Motor neuron (in vitro differentiated cells): ENCODE results near the gene MTFR2. TPM values are rescaled to one million over a fixed set of nuclear protein-coding genes. Genes with fewer than 3 reads are reported as not detected.
"Not testable (repeated sequence)": the region's sequence is repeated elsewhere in the genome, so short reads cannot be mapped to it uniquely, and the experiment has no call there.

ENCODE experiments used
- ATAC-seq, 8 experiments: fragments of 200-7000 bp; cut with Tn5 transposase; replicated peaks in 6 of 8; 2 replicates each; pipeline ENCODE4 v1.8.0; 2021; ENCODE audit warnings: mild to moderate bottlenecking in 8 of 8, moderate library complexity in 8 of 8
- H3K27ac ChIP-seq, 2 donors: fragments of 250-450 bp; sonication (Bioruptor Pico); 2 replicates each; pipeline ENCODE4 v1.9.0; 2021; ENCODE audit warnings: antibody characterized with exemption in 2 of 2, mild to moderate bottlenecking in 2 of 2, moderate library complexity in 1 of 2
- H3K4me1 ChIP-seq, 2 donors: fragments of 250-450 bp; sonication (Bioruptor Pico); replicated peaks in 1 of 2; 2 replicates each; pipeline ENCODE4 v1.6.1; 2021; ENCODE audit warnings: antibody characterized with exemption in 2 of 2, mild to moderate bottlenecking in 2 of 2, moderate library complexity in 1 of 2
- H3K4me3 ChIP-seq, 5 donors: fragments of 250-450 bp; sonication (Bioruptor Pico); 2 replicates each; pipeline ENCODE4 v1.9.0; 2021; ENCODE audit warnings: antibody characterized with exemption in 5 of 5, mild to moderate bottlenecking in 5 of 5, moderate library complexity in 4 of 5
- WGBS, 10 experiments: fragments of 450-650 bp; shearing (Covaris generic); methylation state at CpG; one replicate each; pipeline ENCODE4 v1.0.0; 2022; 5-methylcytosine and 5-hydroxymethylcytosine counted together
- in situ Hi-C, 9 experiments: fragments of 400-800 bp; cut with MboI; loops; one replicate each; pipeline ENCODE4 v1.15.0; 2021; ENCODE audit warnings: low sequenced_read_pairs in 9 of 9, low pct_unique_long_range_greater_than_20kb in 2 of 9; ENCODE audit not compliant: unreplicated experiment in 9 of 9
- total RNA-seq, 8 experiments: library from RNA; unstranded; fragments of 300-600 nt; gene quantifications; 2 replicates each; pipeline versions ENCODE4 v1.2.3 to v1.2.4, GENCODE V29; 2022

The MTFR2 gene
- total RNA-seq, 8 experiments from 2014 or later: 0.54 to 9.3 (median 2.3) TPM

DNA sequence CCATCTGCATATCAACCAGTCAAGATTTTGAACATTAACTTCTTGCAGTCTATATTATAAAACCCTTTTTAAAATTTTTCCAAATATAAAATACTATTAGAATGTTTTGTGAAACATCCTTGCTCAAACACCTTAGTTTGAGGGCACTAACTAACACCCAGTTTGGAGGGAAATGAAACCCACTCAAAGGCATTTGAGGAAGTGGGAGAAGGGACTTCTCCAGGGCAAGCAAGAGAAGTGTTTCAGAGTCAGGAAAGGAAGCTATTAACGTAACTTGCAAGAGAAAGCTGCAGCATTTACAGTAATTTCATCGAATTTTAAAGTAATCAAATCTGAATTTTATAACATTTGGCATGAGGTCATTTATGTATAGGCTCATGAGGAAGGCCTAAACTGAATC is 21.3 kb downstream of the MTFR2 start:
- no peak overlapping the region for H3K4me3 ChIP-seq
- WGBS, 10 experiments: 50 to 100% (median 86%) methylated on average over 2 of the region's 2 CpGs; no CpG with 5 or more reads in 2 of the 10 experiments
- no peak for ATAC-seq
- H3K4me1 ChIP-seq: no peaks in the 10 kb centered on the region
- in situ Hi-C loops: loop anchor here in 3 of 9 experiments (10.0 to 25.0 kb wide), 3 partner anchors 567 to 694 kb away; no protein-coding TSS in a partner anchor
- H3K27ac ChIP-seq: no peak overlapping the region

DNA sequence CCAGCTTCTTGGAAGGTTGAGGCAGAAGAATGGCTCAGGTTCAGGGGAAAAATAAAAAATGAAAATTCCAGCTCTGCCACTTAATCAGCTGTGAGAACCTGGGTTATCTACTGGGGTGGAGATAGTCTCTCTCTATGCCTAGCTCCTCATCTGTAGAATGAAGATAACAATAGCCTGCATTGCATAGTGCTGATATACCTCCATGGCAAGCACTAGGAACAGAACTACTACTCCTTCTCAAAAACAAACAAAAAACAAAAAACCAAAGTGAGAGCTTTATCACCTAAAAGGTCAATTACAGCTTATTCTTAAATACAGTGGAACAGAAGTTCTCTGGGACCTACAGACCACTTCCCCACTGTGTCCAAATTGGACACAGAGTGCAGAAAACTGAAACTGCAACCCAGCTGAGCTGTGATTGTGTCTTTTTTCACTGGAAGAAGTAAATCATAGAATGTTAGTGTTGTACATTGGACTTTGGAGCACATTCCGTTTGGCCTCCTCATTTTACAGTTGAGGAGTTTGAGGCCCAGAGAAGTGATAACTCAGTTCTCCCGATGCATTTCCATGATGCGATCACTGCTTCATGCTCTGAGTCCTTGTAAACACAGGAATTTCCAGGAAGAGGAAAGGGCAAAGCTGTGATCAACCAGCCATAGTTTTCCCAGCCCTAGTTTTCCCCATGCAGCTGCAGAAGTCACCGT is 23.3 kb downstream of the MTFR2 start:
- 80 to 100% (median 97%) methylated on average over 2 to 4 of the region's 4 CpGs; no CpG with 5 or more reads in 2 of the 10 experiments for WGBS, 10 experiments
- ATAC-seq: peak in 1 of 8 experiments; percentile 37
- Histone ChIP-seq H3K4me1 (no peaks in the 10 kb centered on the region), H3K4me3 (no peak overlapping the region), H3K27ac (no peak overlapping the region)
- in situ Hi-C loops: loop anchor here in 3 of 9 experiments (10.0 to 25.0 kb wide), 3 partner anchors 565 to 692 kb away; no protein-coding TSS in a partner anchor

- H3K4me1 ChIP-seq: no peaks in the 10 kb centered on the region
- WGBS, 10 experiments: 6 to 38% (median 24%) methylated on average over 7 to 12 of the region's 12 CpGs; no CpG with 5 or more reads in 1 of the 10 experiments
- no peak overlapping the region for H3K4me3 ChIP-seq
- in situ Hi-C loops: loop anchor here in 3 of 9 experiments (10.0 to 25.0 kb wide), 3 partner anchors 564 to 691 kb away; no protein-coding TSS in a partner anchor
- no peak overlapping the region for H3K27ac ChIP-seq
- ATAC-seq: peak; percentile 18 to 82 (median 60)
These were observed 24.0 kb downstream of the MTFR2 start for GRCh38 chr6:136226027-136226673.

- no peak for ATAC-seq
- no peak overlapping the region for H3K27ac ChIP-seq
- WGBS, 10 experiments: 0 to 93% (median 76%) methylated on average over 1 to 3 of the region's 5 CpGs; no CpG with 5 or more reads in 2 of the 10 experiments
- H3K4me3 ChIP-seq: no peak overlapping the region
- H3K4me1 ChIP-seq: no peaks in the 10 kb centered on the region
- in situ Hi-C loops: loop anchor here in 3 of 9 experiments (10.0 to 25.0 kb wide), 3 partner anchors 563 to 691 kb away; no protein-coding TSS in a partner anchor
These were observed 24.6 kb downstream of the MTFR2 start for GRCh38 chr6:136225496-136225895.

- H3K4me1 ChIP-seq: not testable (repeated sequence)
- in situ Hi-C loops: loop anchor here in 4 of 9 experiments (10.0 to 25.0 kb wide), 3 partner anchors 563 to 690 kb away; no protein-coding TSS in a partner anchor
- WGBS, 10 experiments: 76 to 91% (median 84%) methylated on average over 2 to 4 of the region's 4 CpGs; no CpG with 5 or more reads in 4 of the 10 experiments
These were observed 25.1 kb downstream of the MTFR2 start for GRCh38 chr6:136224974-136225373.

GRCh38 chr6:136216503-136217401 is 33.4 kb downstream of the MTFR2 start:
- H3K27ac ChIP-seq: no peak overlapping the region
- no peaks in the 10 kb centered on the region for H3K4me1 ChIP-seq
- ATAC-seq: no peak
- no peak overlapping the region for H3K4me3 ChIP-seq
- in situ Hi-C loops: loop anchor here in 1 of 9 experiments (25.0 kb wide), 1 partner anchor 679 kb away; no protein-coding TSS in a partner anchor
- 72 to 100% (median 82%) methylated on average over 3 to 10 of the region's 10 CpGs for WGBS, 10 experiments

More at GRCh38 chr6:136224974-136225373, 25.1 kb downstream of the MTFR2 start:
- not testable (repeated sequence) for H3K27ac ChIP-seq, H3K4me3 ChIP-seq, ATAC-seq

GRCh38 chr6:136213853-136214252 is 36.3 kb downstream of the MTFR2 start:
- Histone ChIP-seq H3K4me1 (no peaks in the 10 kb centered on the region), H3K4me3 (no peak overlapping the region), H3K27ac (no peak overlapping the region)
- ATAC-seq: no peak
- in situ Hi-C loops: loop anchor here in 1 of 9 experiments (25.0 kb wide), 1 partner anchor 677 kb away; no protein-coding TSS in a partner anchor

GRCh38 chr6:136213012-136213539 is 37.0 kb downstream of the MTFR2 start:
- Histone ChIP-seq H3K4me1 (no peaks in the 10 kb centered on the region), H3K4me3 (no peak overlapping the region), H3K27ac (no peak overlapping the region)
- peak in 1 of 8 experiments; percentile 47 for ATAC-seq
- in situ Hi-C loops: loop anchor here in 1 of 9 experiments (25.0 kb wide), 1 partner anchor 676 kb away; no protein-coding TSS in a partner anchor
- 0 to 100% (median 88%) methylated on average over 1 to 5 of the region's 5 CpGs; no CpG with 5 or more reads in 2 of the 10 experiments for WGBS, 10 experiments

DNA sequence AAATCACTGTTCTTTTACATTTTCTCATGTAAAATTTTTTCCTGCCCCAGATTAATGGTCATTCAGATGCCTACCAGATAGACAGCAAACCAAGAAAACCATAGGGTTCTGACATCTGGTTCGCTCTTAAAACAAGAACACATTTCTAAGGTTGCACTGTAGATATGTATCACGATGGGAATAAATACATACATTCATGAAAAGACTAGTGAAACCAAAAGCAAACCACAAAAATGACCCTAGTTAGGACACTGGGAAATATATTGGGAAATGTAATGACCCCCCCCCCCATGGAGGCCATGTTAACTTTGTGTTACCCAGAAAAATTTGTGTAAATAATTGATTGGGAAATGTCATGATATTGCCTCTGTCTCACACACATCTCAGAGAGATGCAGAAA is 37.5 kb downstream of the MTFR2 start:
- H3K27ac ChIP-seq: no peak overlapping the region
- H3K4me3 ChIP-seq: no peak overlapping the region
- no peaks in the 10 kb centered on the region for H3K4me1 ChIP-seq
- in situ Hi-C loops: loop anchor here in 1 of 9 experiments (25.0 kb wide), 1 partner anchor 675 kb away; no protein-coding TSS in a partner anchor
- peak in 1 of 8 experiments; percentile 74 for ATAC-seq
- 50 to 100% (median 88%) methylated on average over 1 to 2 of the region's 2 CpGs; no CpG with 5 or more reads in 2 of the 10 experiments for WGBS, 10 experiments

DNA sequence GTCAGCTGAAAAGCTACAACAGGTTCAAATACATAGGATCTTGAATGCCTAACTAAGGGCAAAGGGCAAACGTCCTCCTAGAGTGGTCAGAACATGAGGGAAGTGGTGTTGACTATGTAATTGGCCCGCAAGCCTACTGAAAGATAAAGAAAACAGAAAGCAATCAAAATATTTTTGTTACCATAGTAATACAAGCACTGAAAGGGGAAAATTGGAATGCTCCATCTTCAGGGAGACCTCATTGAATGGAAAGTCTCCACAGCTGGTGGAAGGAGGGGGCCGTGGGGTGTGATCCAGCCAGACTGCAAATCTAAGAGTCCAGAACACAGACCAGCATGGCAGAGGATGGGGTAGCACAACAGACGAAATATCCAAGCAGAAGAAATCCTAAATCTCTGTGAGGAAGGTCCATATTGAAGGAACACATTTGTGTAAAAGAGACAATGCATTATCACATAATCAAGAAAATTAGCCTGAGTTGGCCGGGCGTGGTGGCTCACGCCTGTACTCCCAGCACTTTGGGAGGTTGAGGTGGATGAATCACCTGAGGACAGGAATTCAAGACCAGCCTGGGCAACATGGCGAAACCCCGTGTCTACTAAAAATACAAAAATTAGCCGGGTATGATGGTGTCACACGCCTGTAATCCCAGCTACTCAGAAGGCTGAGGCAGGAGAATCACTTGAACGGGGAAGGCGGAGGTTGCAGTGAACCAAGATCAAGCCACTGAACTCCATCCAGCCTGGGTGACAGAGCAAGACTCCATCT is 39.5 kb downstream of the MTFR2 start:
- no peak for ATAC-seq
- Histone ChIP-seq H3K4me1 (no peaks in the 10 kb centered on the region), H3K27ac (no peak overlapping the region), H3K4me3 (no peak overlapping the region)
- 68 to 100% (median 85%) methylated on average over 1 to 13 of the region's 13 CpGs for WGBS, 10 experiments
- in situ Hi-C loops: loop anchor here in 1 of 9 experiments (25.0 kb wide), 1 partner anchor 673 kb away; no protein-coding TSS in a partner anchor

DNA sequence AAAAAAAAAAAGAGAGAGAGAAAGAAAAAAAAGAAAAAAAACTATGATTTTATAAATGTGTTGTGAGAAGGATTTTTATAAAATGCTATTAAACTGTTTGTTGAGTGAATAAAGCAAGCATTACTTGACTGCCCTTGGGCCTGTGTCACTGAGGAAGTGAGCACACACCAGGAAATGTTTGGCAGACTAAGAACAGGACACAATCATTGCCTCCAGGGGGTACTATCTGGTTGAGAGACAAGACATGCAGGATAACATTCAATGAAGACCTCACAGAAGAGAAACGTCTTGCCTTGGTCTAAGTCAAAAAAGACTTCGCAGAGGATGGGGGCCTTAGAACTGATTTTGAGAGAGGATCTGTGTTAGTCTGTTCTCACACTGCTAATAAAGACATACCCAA is 40.6 kb downstream of the MTFR2 start:
- in situ Hi-C loops: loop anchor here in 1 of 9 experiments (25.0 kb wide), 1 partner anchor 672 kb away; no protein-coding TSS in a partner anchor
- no peak for ATAC-seq

More for the DNA sequence above, 40.6 kb downstream of the MTFR2 start:
- Histone ChIP-seq H3K4me1 (no peaks in the 10 kb centered on the region), H3K4me3 (no peak overlapping the region), H3K27ac (no peak overlapping the region)
- WGBS, 10 experiments: 71 to 100% (median 94%) methylated on average over 1 to 2 of the region's 2 CpGs; no CpG with 5 or more reads in 2 of the 10 experiments
